OCI-LY7 (cell line): ENCODE data around the gene TNFRSF1B. TPM values are rescaled to one million over a fixed set of nuclear protein-coding genes. Genes with fewer than 3 reads are reported as not detected.

Source experiments
- BruUV-seq: library from RNA; stranded (reverse); fragments of 400-500 nt; replicated peaks from 2 replicates; lab custom pipeline; 2021; lab: Mats Ljungman, UMichigan
- CTCF ChIA-PET: fragments of 300-600 bp; sonication (Branson Sonifier 250); formaldehyde crosslinking; loops from one replicate; lab custom pipeline; 2022; ENCODE audit warnings: antibody characterized with exemption; ENCODE audit not compliant: unreplicated experiment; lab: Charles Lee
- POLR2A ChIA-PET: fragments of 300-600 bp; sonication (Branson Sonifier 250); formaldehyde crosslinking; loops from one replicate; lab custom pipeline; 2022; ENCODE audit warnings: antibody characterized with exemption; lab: Charles Lee
- DNase-seq: peaks from one replicate; pipeline ENCODE4 v3.0.0-alpha.2; 2015; ENCODE audit warnings: low spot score
- H2AFZ ChIP-seq: fragments of 200-600 bp; sonication (generic), shearing (Covaris generic); 2 replicates; pipeline ENCODE4 v1.6.1; 2014; ENCODE audit warnings: mild to moderate bottlenecking, antibody characterized with exemption, low read length, moderate library complexity
- H3K27ac ChIP-seq: fragments of 200-600 bp; sonication (generic); 2 replicates; pipeline ENCODE4 v1.5.1; 2014; ENCODE audit warnings: mixed run types, low read depth, mild to moderate bottlenecking, moderate library complexity, low read length, inconsistent platforms; ENCODE audit not compliant: poor library complexity, severe bottlenecking
- H3K36me3 ChIP-seq: fragments of 200-600 bp; sonication (generic); 2 replicates; pipeline ENCODE4 v1.6.1; 2014; ENCODE audit warnings: mild to moderate bottlenecking, antibody characterized with exemption, low read length, moderate library complexity, mixed read lengths; ENCODE audit not compliant: insufficient read depth
- H3K4me1 ChIP-seq: fragments of 200-600 bp; sonication (generic); 2 replicates; pipeline ENCODE4 v1.5.1; 2014; ENCODE audit warnings: mild to moderate bottlenecking, low read length; ENCODE audit not compliant: insufficient read depth, poor library complexity, severe bottlenecking
- H3K4me2 ChIP-seq: fragments of 200-600 bp; sonication (generic); 2 replicates; pipeline ENCODE4 v1.6.1; 2014; ENCODE audit warnings: mild to moderate bottlenecking, low read length
- H3K4me3 ChIP-seq: fragments of 200-600 bp; sonication (generic); 2 replicates; pipeline ENCODE4 v1.5.1; 2014; ENCODE audit warnings: mild to moderate bottlenecking, low read depth, low read length; ENCODE audit not compliant: poor library complexity, severe bottlenecking
- H3K79me2 ChIP-seq: fragments of 200-600 bp; sonication (generic); 2 replicates; pipeline ENCODE4 v1.6.1; 2016; ENCODE audit warnings: low read depth, mild to moderate bottlenecking, low read length, moderate library complexity, mixed read lengths; ENCODE audit not compliant: insufficient read depth
- H3K9me2 ChIP-seq: fragments of 200-600 bp; sonication (generic); 2 replicates; pipeline ENCODE4 v1.6.1; 2016; ENCODE audit warnings: mild to moderate bottlenecking, low read length, mixed read lengths; ENCODE audit not compliant: insufficient read depth
- H3K9me3 ChIP-seq: fragments of 200-600 bp; sonication (generic); 2 replicates; pipeline ENCODE4 v1.6.1; 2014; ENCODE audit warnings: mild to moderate bottlenecking, mixed run types, low read length, mixed read lengths
- H4K20me1 ChIP-seq: fragments of 200-600 bp; sonication (generic); 2 replicates; pipeline ENCODE4 v1.6.1; 2014; ENCODE audit warnings: mild to moderate bottlenecking, antibody characterized with exemption, low read length, moderate library complexity, mixed read lengths; ENCODE audit not compliant: insufficient read depth
- CTCF ChIP-seq: fragments of 200-600 bp; sonication (generic); conservative IDR thresholded peaks from 2 replicates; pipeline ENCODE4 v1.5.1; 2014; ENCODE audit warnings: mild to moderate bottlenecking, antibody characterized with exemption, low read length, moderate library complexity, mixed read lengths
- EZH2phosphoT487 ChIP-seq: fragments of 200-600 bp; sonication (generic); IDR thresholded peaks from 2 replicates; pipeline ENCODE4 v1.6.1; 2018; ENCODE audit warnings: low read depth, borderline replicate concordance, mild to moderate bottlenecking, mixed run types, antibody characterized with exemption, low read length, moderate library complexity, mixed read lengths
- intact Hi-C: fragments of 100-400 bp; cut with micrococcal nuclease; formaldehyde crosslinking; loops from one replicate; pipeline ENCODE4 v1.10.0; 2022; ENCODE audit not compliant: unreplicated experiment
- total RNA-seq, 2 experiments: library from RNA; depleted of rRNA in 1 of 2; stranded (reverse); fragments of >200 nt in 1 of 2; shearing (Covaris generic) in 1 of 2; gene quantifications; 2 replicates each; pipeline ENCODE4 v1.2.3, GENCODE V29; 2014 to 2022

TNFRSF1B gene
- total RNA-seq, 2 experiments from 2014 or later: not detected

- H3K27ac ChIP-seq: peak overlapping the region; percentile 85
- POLR2A ChIA-PET: interaction anchor here (0.6 to 3.6 kb wide), 7 partner anchors 11 to 69 kb away, joined by 3 to 25 read pairs (median 5); no protein-coding TSS in a partner anchor
- intact Hi-C loops: no loop called here
These were observed 17.6 kb upstream of the TNFRSF1B start for GRCh38 chr1:12148958-12149790.

GRCh38 chr1:12149791-12150175, 17.0 kb upstream of the TNFRSF1B start:
- BruUV-seq: no TSS peak
- Histone ChIP-seq H3K4me2 (peak overlapping the region; percentile 59), H3K4me3 (peak overlapping the region; percentile 14)

More at GRCh38 chr1:12148958-12149790, 17.6 kb upstream of the TNFRSF1B start:
- peak overlapping the region; percentile 59 for H3K4me2 ChIP-seq
- no peaks in the 10 kb centered on the region for H3K9me2 ChIP-seq
- CTCF ChIA-PET: interaction anchor here (0.6 to 1.7 kb wide), 2 partner anchors 12 to 24 kb away, joined by 3 to 5 read pairs; no protein-coding TSS in a partner anchor
- H2AFZ ChIP-seq: peak overlapping the region; percentile 79
- BruUV-seq: no TSS peak
- no peaks in the 10 kb centered on the region for H4K20me1 ChIP-seq
- H3K9me3 ChIP-seq: no peaks in the 10 kb centered on the region
- H3K4me3 ChIP-seq: peak overlapping the region; percentile 9
- TF ChIP-seq CTCF (no peak), EZH2phosphoT487 (no peak)
- no peaks in the 10 kb centered on the region for H3K36me3 ChIP-seq
- H3K79me2 ChIP-seq: no peaks in the 10 kb centered on the region
- peak; percentile 82 for DNase-seq
- H3K4me1 ChIP-seq: peaks cover 60% of the 10 kb centered on the region

More at GRCh38 chr1:12149791-12150175, 17.0 kb upstream of the TNFRSF1B start:
- peak overlapping the region; percentile 79 for H2AFZ ChIP-seq
- H3K9me2 ChIP-seq: no peaks in the 10 kb centered on the region
- no peaks in the 10 kb centered on the region for H4K20me1 ChIP-seq
- H3K79me2 ChIP-seq: no peaks in the 10 kb centered on the region
- no peaks in the 10 kb centered on the region for H3K36me3 ChIP-seq
- H3K9me3 ChIP-seq: no peaks in the 10 kb centered on the region
- peaks cover 60% of the 10 kb centered on the region for H3K4me1 ChIP-seq
- ChIA-PET POLR2A (interaction anchor here (0.6 to 3.6 kb wide), 6 partner anchors 12 to 68 kb away, joined by 3 to 25 read pairs (median 4); no protein-coding TSS in a partner anchor), CTCF (interaction anchor here (1.7 kb wide), 1 partner anchor 25 kb away, joined by 5 read pairs; no protein-coding TSS in a partner anchor)
- peak overlapping the region; percentile 85 for H3K27ac ChIP-seq
- no peak for TF ChIP-seq CTCF
- no peak for TF ChIP-seq EZH2phosphoT487
- DNase-seq: no peak
- intact Hi-C loops: loop anchor here (5.0 kb wide), 1 partner anchor 107 kb away; no protein-coding TSS in a partner anchor
